Urothelium cell line (cell line): ENCODE results near the gene ANKRD2.
A peak's percentile ranks its signal among the peaks of the same experiment; 100 is the strongest.
"Not testable (repeated sequence)": the region's sequence is repeated elsewhere in the genome, so short reads cannot be mapped to it uniquely, and the experiment has no call there.

ENCODE experiments used
- DNase-seq: peaks from one replicate; pipeline ENCODE4 v3.0.0; 2011; ENCODE audit warnings: low spot score, mixed read lengths
- FAIRE-seq: peaks from 2 replicates; lab custom pipeline; 2011; peaks lifted over from hg19 to GRCh38; lab: Jason Lieb, UNC

The ANKRD2 gene

GRCh38 chr10:97572214-97572989 is at the start of gene ANKRD2:
Gene ANKRD2 (plus strand): TSS chr10:97572779. CDS start chr10:97572789, 10 bp downstream.
- peak; percentile 32 for FAIRE-seq
- peak; percentile 64 for DNase-seq

- FAIRE-seq: no peak
- DNase-seq: no peak
Measured at GRCh38 chr10:97522937-97523336, 49.6 kb upstream of the ANKRD2 start.

GRCh38 chr10:97525086-97525485 is 47.5 kb upstream of the ANKRD2 start:
- DNase-seq (no peak), FAIRE-seq (no peak)

- FAIRE-seq (no peak), DNase-seq (no peak)
Measured at GRCh38 chr10:97525683-97526110, 46.9 kb upstream of the ANKRD2 start.

GRCh38 chr10:97528876-97529275 is 43.7 kb upstream of the ANKRD2 start:
- FAIRE-seq, DNase-seq: not testable (repeated sequence)

GRCh38 chr10:97529685-97530465 is 42.7 kb upstream of the ANKRD2 start:
- FAIRE-seq: no peak
- DNase-seq: no peak

GRCh38 chr10:97531401-97531986 is 41.1 kb upstream of the ANKRD2 start:
- DNase-seq: no peak
- FAIRE-seq: no peak

- DNase-seq: no peak
- no peak for FAIRE-seq
Measured at GRCh38 chr10:97532935-97533671, 39.5 kb upstream of the ANKRD2 start.

GRCh38 chr10:97533888-97534287 is 38.7 kb upstream of the ANKRD2 start:
- DNase-seq (no peak), FAIRE-seq (no peak)

GRCh38 chr10:97534746-97535367 is 37.7 kb upstream of the ANKRD2 start:
- no peak for DNase-seq
- FAIRE-seq: no peak

GRCh38 chr10:97537186-97537869 is 35.3 kb upstream of the ANKRD2 start:
- FAIRE-seq (no peak), DNase-seq (no peak)

GRCh38 chr10:97538411-97538810 is 34.2 kb upstream of the ANKRD2 start:
- no peak for DNase-seq
- FAIRE-seq: no peak

- no peak for FAIRE-seq
- no peak for DNase-seq
Measured at GRCh38 chr10:97538839-97539238, 33.7 kb upstream of the ANKRD2 start.

GRCh38 chr10:97539523-97540200 is 32.9 kb upstream of the ANKRD2 start:
- FAIRE-seq (no peak), DNase-seq (no peak)

GRCh38 chr10:97540669-97541500 is 31.7 kb upstream of the ANKRD2 start:
- FAIRE-seq: no peak
- DNase-seq: no peak

GRCh38 chr10:97542169-97543024 is 30.2 kb upstream of the ANKRD2 start:
- DNase-seq (peak; percentile 89), FAIRE-seq (peak; percentile 91)

- peak; percentile 96 for DNase-seq
- FAIRE-seq: peak; percentile 96
Measured at GRCh38 chr10:97543025-97543546, 29.5 kb upstream of the ANKRD2 start.
